Mesendoderm (in vitro differentiated cells): ENCODE results near the gene PIF1.
A peak's percentile ranks its signal among the peaks of the same experiment; 100 is the strongest.

ENCODE experiments used
- DNase-seq: peaks from one replicate; pipeline ENCODE4 v3.0.0; 2013
- H2AK5ac ChIP-seq: 2 replicates; pipeline ENCODE4 v1.6.1; 2013; ENCODE audit warnings: low read length, inconsistent platforms
- H2BK120ac ChIP-seq: 2 replicates; pipeline ENCODE4 v1.6.1; 2013; ENCODE audit warnings: low read depth, mild to moderate bottlenecking, low read length, moderate library complexity, mixed read lengths
- H2BK15ac ChIP-seq: replicated peaks from 2 replicates; pipeline ENCODE4 v1.6.1; 2013; ENCODE audit warnings: low read depth, mild to moderate bottlenecking, moderate library complexity
- H2BK5ac ChIP-seq: 2 replicates; pipeline ENCODE4 v1.6.1; 2013; ENCODE audit warnings: low read length, inconsistent platforms
- H3K18ac ChIP-seq: 2 replicates; pipeline ENCODE4 v1.6.1; 2013; ENCODE audit warnings: mild to moderate bottlenecking, low read length, mixed read lengths
- H3K23ac ChIP-seq: one replicate; pipeline ENCODE4 v1.6.1; 2013; ENCODE audit warnings: low read length
- H3K27ac ChIP-seq: 2 replicates; pipeline ENCODE4 v1.5.1; 2013; ENCODE audit warnings: low read depth, mild to moderate bottlenecking, inconsistent platforms, low read length, moderate library complexity
- H3K27me3 ChIP-seq: 2 replicates; pipeline ENCODE4 v1.6.1; 2013; ENCODE audit warnings: low read length, control low read depth, mild to moderate bottlenecking, inconsistent platforms; ENCODE audit not compliant: insufficient read depth, poor library complexity
- H3K36me3 ChIP-seq: 2 replicates; pipeline ENCODE4 v1.6.1; 2013; ENCODE audit warnings: low read length, inconsistent platforms; ENCODE audit not compliant: control insufficient read depth, insufficient read depth
- H3K4ac ChIP-seq: one replicate; pipeline ENCODE4 v1.6.1; 2013; ENCODE audit warnings: low read depth, mild to moderate bottlenecking, low read length, moderate library complexity
- H3K4me1 ChIP-seq: 2 replicates; pipeline ENCODE4 v1.6.1; 2013; ENCODE audit warnings: low read depth, low read length, inconsistent platforms; ENCODE audit not compliant: control insufficient read depth
- H3K4me2 ChIP-seq: 2 replicates; pipeline ENCODE4 v1.6.1; 2013; ENCODE audit warnings: low read length
- H3K4me3 ChIP-seq: 2 replicates; pipeline ENCODE4 v1.5.1; 2013; ENCODE audit warnings: mild to moderate bottlenecking, low read length
- H3K56ac ChIP-seq: one replicate; pipeline ENCODE4 v1.6.1; 2013; ENCODE audit warnings: low read length
- H3K79me1 ChIP-seq: 2 replicates; pipeline ENCODE4 v1.6.1; 2013; ENCODE audit warnings: low read length, inconsistent platforms
- H3K79me2 ChIP-seq: 2 replicates; pipeline ENCODE4 v1.6.1; 2013; ENCODE audit warnings: mild to moderate bottlenecking, low read length; ENCODE audit not compliant: control insufficient read depth, insufficient read depth
- H3K9ac ChIP-seq: 2 replicates; pipeline ENCODE4 v1.6.1; 2013; ENCODE audit warnings: low read length, inconsistent platforms
- H4K5ac ChIP-seq: one replicate; pipeline ENCODE4 v1.6.1; 2013; ENCODE audit warnings: low read length
- H4K8ac ChIP-seq: one replicate; pipeline ENCODE4 v1.6.1; 2013; ENCODE audit warnings: low read depth, mild to moderate bottlenecking, control low read depth, low read length, moderate library complexity
- WGBS: extraction: QIAGEN DNeasy Blood & Tissue Kit; methylation state at CpG from one replicate; pipeline ENCODE4 v1.1.7; 2013; ENCODE audit warnings: low lambda C conversion rate, missing lambda C conversion rate; ENCODE audit not compliant: insufficient coverage; ENCODE audit errors: extremely low coverage; 5-methylcytosine and 5-hydroxymethylcytosine counted together

Gene PIF1

DNA sequence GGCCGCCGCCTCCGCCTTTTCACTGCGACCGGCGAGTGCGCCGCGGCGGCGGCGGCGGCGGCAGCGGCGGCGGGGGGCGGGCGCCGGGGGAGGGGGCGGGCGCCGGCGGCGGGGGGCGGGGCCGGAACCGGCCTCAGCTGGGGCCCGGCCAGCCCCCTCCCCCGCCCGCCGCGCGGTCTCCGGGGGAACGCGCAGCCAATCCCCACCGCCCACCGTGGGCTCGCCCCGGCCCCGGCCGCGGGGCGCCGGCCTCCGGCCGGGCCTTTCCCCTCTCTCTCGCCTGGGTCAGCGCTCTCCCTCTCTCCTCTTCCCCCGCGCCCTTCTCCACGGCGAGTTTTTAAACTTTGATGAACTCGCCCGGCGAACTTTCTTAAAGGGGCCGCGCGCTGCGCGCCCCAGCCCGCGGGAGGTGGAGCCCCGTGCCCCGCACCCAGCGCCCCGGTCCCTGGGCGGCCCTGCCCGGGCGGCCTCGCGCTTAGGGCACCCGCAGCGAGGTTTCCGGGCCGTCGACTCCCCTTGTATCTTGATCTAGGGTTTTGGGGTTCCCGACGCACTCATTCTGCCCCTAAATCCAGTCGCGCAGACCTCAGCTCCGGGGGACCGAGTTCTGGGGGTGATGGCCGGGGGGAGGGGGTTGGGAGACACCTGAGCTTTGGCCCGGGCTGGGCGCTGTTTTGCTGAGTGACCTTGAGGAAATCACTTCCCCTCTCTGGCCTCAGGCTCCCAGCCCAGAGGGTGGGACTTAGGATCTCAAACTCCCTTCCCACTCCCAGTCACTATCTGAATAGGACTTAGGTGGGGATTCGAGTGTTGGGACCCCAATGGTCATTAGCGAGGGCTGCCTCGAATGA is 49.7 kb downstream of the PIF1 start, which contains the start of gene RBPMS2:
TSS of gene RBPMS2 (minus strand) at position 39 of the 851 bp plus-strand sequence. CDS start 270 bp downstream, outside the sequence.
- Histone ChIP-seq H3K18ac (peak within 1 kb of the TSS; percentile 100), H3K79me1 (peaks cover 2% of the 10 kb centered on the region), H3K4me3 (peak within 1 kb of the TSS; percentile 83), H2BK5ac (peak within 1 kb of the TSS; percentile 97), H3K4ac (peak within 1 kb of the TSS; percentile 100), H4K8ac (peak within 1 kb of the TSS; percentile 59), H3K23ac (peak within 1 kb of the TSS; percentile 92), H3K9ac (peak within 1 kb of the TSS; percentile 98), H3K79me2 (peaks cover 53% of the 10 kb centered on the region), H2BK15ac (peak within 1 kb of the TSS; percentile 92), H4K5ac (no peak within 1 kb of the TSS), H2AK5ac (peak within 1 kb of the TSS; percentile 81), H2BK120ac (peak within 1 kb of the TSS; percentile 98), H3K56ac (peak within 1 kb of the TSS; percentile 99), H3K4me2 (peak within 1 kb of the TSS; percentile 96), H3K36me3 (no peaks in the 10 kb centered on the region), H3K27me3 (no peaks in the 10 kb centered on the region), H3K27ac (peak within 1 kb of the TSS; percentile 98), H3K4me1 (peaks cover 21% of the 10 kb centered on the region)
- no CpG with 5 or more reads among the region's 90 CpGs for WGBS
- DNase-seq = peak; percentile 76

DNA sequence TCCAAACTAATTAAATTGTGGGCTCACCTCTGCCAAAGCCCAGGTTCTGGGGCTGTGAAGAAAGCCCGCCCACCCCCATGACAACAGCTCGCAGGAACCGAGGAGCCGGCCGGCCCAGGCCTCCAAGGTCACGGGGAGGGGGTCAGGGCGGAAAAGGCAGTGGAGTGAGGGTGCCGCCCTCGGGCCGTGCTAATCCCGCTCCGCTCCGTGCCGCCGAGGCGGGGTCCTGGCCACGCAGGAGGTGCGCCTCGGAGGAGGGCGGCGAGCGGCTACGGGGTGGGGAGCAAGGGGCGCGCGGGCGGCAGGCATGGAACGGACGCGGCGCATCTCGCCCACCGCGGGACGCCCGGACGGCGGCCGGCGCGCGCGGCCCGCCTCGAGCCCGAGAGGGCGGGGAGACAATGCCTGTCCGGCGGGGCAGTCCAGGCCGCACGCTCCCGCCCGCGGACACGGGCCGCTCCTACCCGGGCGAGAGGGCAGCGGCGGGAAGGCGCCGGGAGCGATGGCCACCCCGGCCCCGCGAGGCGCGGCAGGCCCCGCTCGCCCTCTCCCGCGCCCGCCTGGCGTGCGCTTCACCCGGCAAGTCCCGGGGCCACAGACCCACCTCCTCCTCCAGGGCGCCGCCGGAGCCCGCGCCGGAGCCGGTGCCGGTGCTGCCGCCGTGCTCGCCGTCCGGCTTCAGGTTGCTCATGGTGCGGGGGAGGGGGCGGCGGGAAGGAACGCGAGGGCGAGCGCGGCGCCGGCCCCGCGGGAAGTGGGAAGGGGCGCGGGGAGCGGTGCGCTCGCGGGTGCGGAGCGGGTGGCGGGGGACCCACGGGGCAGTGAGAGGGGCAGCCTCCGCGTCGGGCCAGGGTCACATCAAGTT is 50.6 kb downstream of the PIF1 start:
- peak; percentile 44 for DNase-seq
- peak overlapping the region; percentile 97 for H3K27ac ChIP-seq
- WGBS = no CpG with 5 or more reads among the region's 115 CpGs

DNA sequence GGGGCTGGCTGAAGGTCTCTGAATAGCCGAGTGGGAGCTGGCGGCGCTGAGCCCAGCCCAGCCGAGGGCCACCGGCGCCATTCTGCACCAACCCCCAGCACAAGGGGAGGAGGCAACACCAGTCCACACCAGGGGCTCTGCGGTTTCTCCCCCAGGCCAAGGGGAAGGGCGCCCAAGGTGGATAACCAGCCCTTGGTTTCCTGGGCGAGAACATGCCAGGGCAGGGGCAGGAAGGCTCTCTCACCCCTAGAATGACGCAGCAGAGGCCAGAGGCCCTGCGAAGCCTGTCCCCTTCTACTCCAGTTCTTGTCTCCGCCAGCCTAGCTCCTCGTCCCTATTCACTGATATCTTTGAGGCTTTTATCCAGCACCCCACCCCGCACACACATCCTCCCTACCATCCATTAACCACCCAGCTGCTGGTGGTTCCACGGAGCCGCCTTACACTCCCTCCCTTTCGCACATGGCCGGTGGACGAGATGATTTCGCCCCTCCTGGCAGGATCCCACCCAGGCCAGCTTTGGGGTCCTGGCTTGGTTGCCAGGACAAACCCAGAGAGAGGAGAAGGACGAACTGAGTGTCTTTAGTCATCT is 51.3 kb downstream of the PIF1 start:
- Histone ChIP-seq H3K9ac (peak overlapping the region; percentile 98), H3K4me1 (peaks cover 20% of the 10 kb centered on the region), H3K27ac (peak overlapping the region; percentile 97), H2BK15ac (no peak overlapping the region), H3K36me3 (no peaks in the 10 kb centered on the region), H3K4me3 (peak overlapping the region; percentile 83), H3K56ac (peak overlapping the region; percentile 99), H3K18ac (peak overlapping the region; percentile 99), H2BK120ac (no peak overlapping the region), H3K4me2 (peak overlapping the region; percentile 96), H2BK5ac (peak overlapping the region; percentile 97), H3K27me3 (no peaks in the 10 kb centered on the region), H3K79me2 (peaks cover 66% of the 10 kb centered on the region), H4K8ac (no peak overlapping the region), H3K79me1 (peaks cover 2% of the 10 kb centered on the region), H4K5ac (no peak overlapping the region), H3K4ac (peak overlapping the region; percentile 86), H2AK5ac (peak overlapping the region; percentile 86), H3K23ac (peak overlapping the region; percentile 100)
- peak; percentile 60 for DNase-seq
- WGBS = no CpG with 5 or more reads among the region's 21 CpGs

More for the DNA sequence above, 50.6 kb downstream of the PIF1 start:
- H3K4me3 ChIP-seq = peak overlapping the region; percentile 83
- H2BK120ac ChIP-seq = peak overlapping the region; percentile 96
- peak overlapping the region; percentile 96 for H3K4me2 ChIP-seq
- peak overlapping the region; percentile 99 for H3K18ac ChIP-seq
- H3K27me3 ChIP-seq = no peaks in the 10 kb centered on the region
- peak overlapping the region; percentile 97 for H2BK5ac ChIP-seq
- H3K79me2 ChIP-seq = peaks cover 62% of the 10 kb centered on the region
- no peak overlapping the region for H4K5ac ChIP-seq
- peak overlapping the region; percentile 98 for H3K9ac ChIP-seq
- H3K56ac ChIP-seq = peak overlapping the region; percentile 99
- H2BK15ac ChIP-seq = peak overlapping the region; percentile 67
- peak overlapping the region; percentile 81 for H2AK5ac ChIP-seq
- peak overlapping the region; percentile 59 for H4K8ac ChIP-seq
- peak overlapping the region; percentile 86 for H3K4ac ChIP-seq
- peaks cover 2% of the 10 kb centered on the region for H3K79me1 ChIP-seq
- peaks cover 21% of the 10 kb centered on the region for H3K4me1 ChIP-seq
- H3K36me3 ChIP-seq = no peaks in the 10 kb centered on the region
- peak overlapping the region; percentile 92 for H3K23ac ChIP-seq

DNA sequence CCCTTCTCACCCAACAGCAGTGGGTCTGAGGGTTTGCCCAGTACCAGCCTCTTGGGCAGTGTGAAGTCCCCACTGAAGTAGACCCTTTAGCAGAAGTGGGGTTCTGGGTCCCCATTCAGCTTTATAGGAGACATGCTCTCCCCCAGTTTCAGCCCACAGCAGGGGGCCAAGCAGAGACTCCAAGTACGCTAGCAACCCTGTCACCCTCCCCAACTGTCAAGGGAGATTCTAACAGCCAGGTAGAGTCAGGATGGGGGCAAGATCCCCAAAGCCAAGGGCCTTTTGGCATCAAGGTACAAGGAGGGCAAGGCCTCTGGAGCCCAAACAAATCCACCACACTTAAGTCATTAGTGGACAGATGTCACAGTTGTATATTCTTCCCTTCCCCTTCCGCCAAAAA is 51.8 kb downstream of the PIF1 start:
- Histone ChIP-seq H3K23ac (peak overlapping the region; percentile 100), H3K27ac (peak overlapping the region; percentile 97), H3K9ac (peak overlapping the region; percentile 98), H3K56ac (peak overlapping the region; percentile 99), H4K5ac (no peak overlapping the region), H3K4me2 (peak overlapping the region; percentile 96), H3K27me3 (no peaks in the 10 kb centered on the region), H3K79me2 (peaks cover 70% of the 10 kb centered on the region), H2BK15ac (no peak overlapping the region), H2BK5ac (peak overlapping the region; percentile 97), H3K4ac (peak overlapping the region; percentile 86), H3K36me3 (no peaks in the 10 kb centered on the region), H2AK5ac (peak overlapping the region; percentile 86), H3K79me1 (peaks cover 2% of the 10 kb centered on the region), H4K8ac (no peak overlapping the region), H3K4me1 (peaks cover 16% of the 10 kb centered on the region), H3K4me3 (peak overlapping the region; percentile 83), H2BK120ac (no peak overlapping the region), H3K18ac (peak overlapping the region; percentile 52)
- no CpG with 5 or more reads among the region's 2 CpGs for WGBS
- no peak for DNase-seq

DNA sequence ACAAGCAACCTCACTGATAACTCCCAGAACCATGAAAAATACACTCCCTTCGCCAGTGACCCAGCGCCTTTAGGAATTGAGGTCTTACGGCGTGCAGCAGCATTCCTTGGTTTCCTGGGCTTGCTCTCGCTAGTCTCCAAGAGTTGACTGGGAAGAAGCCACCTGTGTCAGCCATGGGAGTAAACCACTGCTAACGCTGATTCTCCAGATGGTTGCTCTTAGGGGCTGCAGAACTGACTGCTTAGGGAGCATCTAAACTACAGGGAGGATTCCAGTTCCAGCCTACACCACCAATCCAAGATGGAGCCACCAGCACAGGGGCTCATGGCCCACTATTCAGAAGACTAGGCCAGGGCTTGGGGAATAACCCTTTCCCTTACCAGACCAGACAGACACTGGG is 52.5 kb downstream of the PIF1 start:
- H3K79me2 ChIP-seq = peaks cover 76% of the 10 kb centered on the region
- H4K5ac ChIP-seq = no peak overlapping the region
- no peak overlapping the region for H2BK120ac ChIP-seq
- H4K8ac ChIP-seq = no peak overlapping the region
- H2AK5ac ChIP-seq = no peak overlapping the region
- no peak overlapping the region for H2BK5ac ChIP-seq
- H3K18ac ChIP-seq = peak overlapping the region; percentile 52
- no peak overlapping the region for H3K23ac ChIP-seq
- H3K56ac ChIP-seq = peak overlapping the region; percentile 99
- peak overlapping the region; percentile 96 for H3K4me2 ChIP-seq
- peak overlapping the region; percentile 22 for H3K4ac ChIP-seq
- H3K4me3 ChIP-seq = peak overlapping the region; percentile 3
- peaks cover 3% of the 10 kb centered on the region for H3K79me1 ChIP-seq
- DNase-seq = peak; percentile 38
- no peaks in the 10 kb centered on the region for H3K36me3 ChIP-seq
- H3K9ac ChIP-seq = peak overlapping the region; percentile 98
- H3K4me1 ChIP-seq = peaks cover 16% of the 10 kb centered on the region
- H3K27me3 ChIP-seq = no peaks in the 10 kb centered on the region
- no CpG with 5 or more reads among the region's 6 CpGs for WGBS
- H3K27ac ChIP-seq = no peak overlapping the region
- H2BK15ac ChIP-seq = no peak overlapping the region
